SK-N-SH (cell line): ENCODE results near the gene ATP5F1D. TPM values are rescaled to one million over a fixed set of nuclear protein-coding genes. Genes with fewer than 3 reads are reported as not detected.

Experiments
- CTCF ChIA-PET: fragments of 300-600, 350-600 bp; formaldehyde crosslinking; extraction: SDS; loops from one replicate; lab custom pipeline; 2021; lab: Yijun Ruan, JAX
- POLR2A ChIA-PET: fragments of 350-600 bp; sonication (Branson Sonifier 250); formaldehyde crosslinking; extraction: SDS; loops from one replicate; lab custom pipeline; 2020; ENCODE audit warnings: antibody characterized with exemption, inconsistent platforms; lab: Yijun Ruan, JAX
- DNase-seq: peaks from one replicate; pipeline ENCODE4 v3.0.0; 2012
- H2AFZ ChIP-seq: fragments of 200-600 bp; sonication (generic); 2 replicates; pipeline ENCODE4 v1.8.1; 2016; ENCODE audit warnings: antibody characterized with exemption, mild to moderate bottlenecking, low read depth
- H3F3A ChIP-seq: fragments of 200-600 bp; sonication (generic); replicated peaks from 2 replicates; pipeline ENCODE3; 2016; ENCODE audit warnings: antibody characterized with exemption, mild to moderate bottlenecking; ENCODE audit not compliant: insufficient read depth
- H3K27ac ChIP-seq, 2 experiments: fragments of 200-500 bp in 1 of 2; fragments of 200-600 bp in 1 of 2; sonication (Bioruptor generic) in 1 of 2; sonication (generic), shearing (Covaris generic) in 1 of 2; 2 replicates each; pipeline versions ENCODE4 v1.5.1 to v1.6.1; 2014 to 2016; ENCODE audit warnings: low read depth in 2 of 2, inconsistent platforms in 1 of 2, low read length in 1 of 2, mild to moderate bottlenecking in 1 of 2, mixed read lengths in 1 of 2
- H3K27me3 ChIP-seq: fragments of 200-600 bp; sonication (generic), shearing (Covaris generic); 2 replicates; pipeline ENCODE4 v1.6.1; 2016; ENCODE audit warnings: mixed run types; ENCODE audit not compliant: insufficient read depth
- H3K36me3 ChIP-seq, 2 experiments: fragments of 200-500 bp in 1 of 2; fragments of 200-600 bp in 1 of 2; sonication (Bioruptor generic) in 1 of 2; sonication (generic) in 1 of 2; replicated peaks in 1 of 2; 2 replicates each; pipeline versions ENCODE3 to v1.5.1; 2014 to 2016; ENCODE audit warnings: low read length in 1 of 2, mild to moderate bottlenecking in 1 of 2; ENCODE audit not compliant: insufficient read depth in 2 of 2, control insufficient read depth in 1 of 2
- H3K4me1 ChIP-seq, 2 experiments: fragments of 200-500 bp in 1 of 2; fragments of 200-600 bp in 1 of 2; sonication (Bioruptor generic) in 1 of 2; sonication (generic), shearing (Covaris generic) in 1 of 2; 2 replicates each; pipeline versions ENCODE4 v1.5.1 to v1.6.1; 2014 to 2016; ENCODE audit warnings: low read depth in 1 of 2, low read length in 1 of 2, mixed run types in 1 of 2; ENCODE audit not compliant: insufficient read depth in 2 of 2, control insufficient read depth in 1 of 2
- H3K4me2 ChIP-seq: fragments of 200-600 bp; sonication (generic), shearing (Covaris generic); 2 replicates; pipeline ENCODE4 v1.6.1; 2017; ENCODE audit warnings: mixed run types
- H3K4me3 ChIP-seq, 2 experiments: fragments of 200-500 bp in 1 of 2; fragments of 200-600 bp in 1 of 2; sonication (Bioruptor generic) in 1 of 2; sonication (generic), shearing (Covaris generic) in 1 of 2; 2 replicates each; pipeline versions ENCODE4 v1.5.1 to v1.8.1; 2014 to 2016; ENCODE audit warnings: low read depth in 2 of 2, inconsistent platforms in 1 of 2, low read length in 1 of 2, mild to moderate bottlenecking in 1 of 2, mixed read lengths in 1 of 2, moderate library complexity in 1 of 2
- H3K79me2 ChIP-seq: fragments of 200-600 bp; sonication (generic); 2 replicates; pipeline ENCODE4 v1.8.1; 2017; ENCODE audit warnings: mild to moderate bottlenecking; ENCODE audit not compliant: insufficient read depth
- H3K9ac ChIP-seq: fragments of 200-600 bp; sonication (generic); 2 replicates; pipeline ENCODE4 v1.6.1; 2017; ENCODE audit warnings: mixed run types
- H3K9me2 ChIP-seq: fragments of 200-600 bp; sonication (generic); 2 replicates; pipeline ENCODE4 v1.6.1; 2017; ENCODE audit warnings: mixed run types
- H3K9me3 ChIP-seq: fragments of 200-600 bp; sonication (generic); 2 replicates; pipeline ENCODE4 v1.6.1; 2017; ENCODE audit warnings: mixed run types, mild to moderate bottlenecking, moderate library complexity
- H4K20me1 ChIP-seq: fragments of 200-600 bp; sonication (generic); 2 replicates; pipeline ENCODE4 v1.6.1; 2017; ENCODE audit warnings: mild to moderate bottlenecking, mixed run types; ENCODE audit not compliant: insufficient read depth
- EP300 ChIP-seq, 2 experiments: IDR thresholded peaks; 2 replicates each; pipeline versions ENCODE4 v1.4.0 to v1.6.1; 2012; ENCODE audit warnings: borderline replicate concordance in 1 of 2, low read depth in 1 of 2, low read length in 1 of 2
- FOSL2 ChIP-seq: IDR thresholded peaks from 2 replicates; pipeline ENCODE4 v1.4.0; 2012; ENCODE audit warnings: low read depth, mild to moderate bottlenecking, moderate library complexity, borderline replicate concordance
- FOXJ3 ChIP-seq: sonication (generic); formaldehyde crosslinking; IDR thresholded peaks from 2 replicates; pipeline ENCODE4 v1.5.1; 2020; ENCODE audit warnings: mild to moderate bottlenecking, missing genetic modification reagents
- FOXM1 ChIP-seq: IDR thresholded peaks from 2 replicates; pipeline ENCODE4 v1.4.0; 2012; ENCODE audit warnings: low read depth, mild to moderate bottlenecking
- GATA2 ChIP-seq: sonication (generic); formaldehyde crosslinking; IDR thresholded peaks from 2 replicates; pipeline ENCODE4 v1.5.0; 2020; ENCODE audit warnings: mild to moderate bottlenecking, missing genetic modification reagents
- POLR2AphosphoS5 ChIP-seq: IDR thresholded peaks from 2 replicates; pipeline ENCODE4 v1.6.1; 2012; ENCODE audit warnings: low read depth, low read length
- RXRA ChIP-seq: IDR thresholded peaks from 2 replicates; pipeline ENCODE4 v1.4.0; 2012; ENCODE audit warnings: low read depth, mild to moderate bottlenecking, borderline replicate concordance
- TAF1 ChIP-seq: IDR thresholded peaks from 2 replicates; pipeline ENCODE4 v1.6.1; 2012; ENCODE audit warnings: low read depth, mild to moderate bottlenecking, low read length, moderate library complexity, borderline replicate concordance
- WGBS: methylation state at CpG from one replicate; pipeline ENCODE4 v1.1.6; 2017; ENCODE audit warnings: low lambda C conversion rate; 5-methylcytosine and 5-hydroxymethylcytosine counted together
- polyA plus RNA-seq, 3 experiments: library from polyadenylated mRNA; depleted of rRNA; stranded (reverse); fragments of >200 nt; gene quantifications; 2 replicates each; pipeline ENCODE4 v1.2.3, GENCODE V29; 2012
- TF ChIP-seq, protein P1 (sequence below): IDR thresholded peaks from 2 replicates; pipeline ENCODE4 v1.4.0; 2012; ENCODE audit warnings: low read depth, borderline replicate concordance
- TF ChIP-seq, protein P2 (sequence below): IDR thresholded peaks from 2 replicates; pipeline ENCODE4 v1.6.1; 2012; ENCODE audit warnings: mild to moderate bottlenecking, low read depth, low read length, moderate library complexity

ATP5F1D gene
- polyA plus RNA-seq, 1 of the 3 experiments (the other 2 are of a cell fraction) = 226 TPM

DNA sequence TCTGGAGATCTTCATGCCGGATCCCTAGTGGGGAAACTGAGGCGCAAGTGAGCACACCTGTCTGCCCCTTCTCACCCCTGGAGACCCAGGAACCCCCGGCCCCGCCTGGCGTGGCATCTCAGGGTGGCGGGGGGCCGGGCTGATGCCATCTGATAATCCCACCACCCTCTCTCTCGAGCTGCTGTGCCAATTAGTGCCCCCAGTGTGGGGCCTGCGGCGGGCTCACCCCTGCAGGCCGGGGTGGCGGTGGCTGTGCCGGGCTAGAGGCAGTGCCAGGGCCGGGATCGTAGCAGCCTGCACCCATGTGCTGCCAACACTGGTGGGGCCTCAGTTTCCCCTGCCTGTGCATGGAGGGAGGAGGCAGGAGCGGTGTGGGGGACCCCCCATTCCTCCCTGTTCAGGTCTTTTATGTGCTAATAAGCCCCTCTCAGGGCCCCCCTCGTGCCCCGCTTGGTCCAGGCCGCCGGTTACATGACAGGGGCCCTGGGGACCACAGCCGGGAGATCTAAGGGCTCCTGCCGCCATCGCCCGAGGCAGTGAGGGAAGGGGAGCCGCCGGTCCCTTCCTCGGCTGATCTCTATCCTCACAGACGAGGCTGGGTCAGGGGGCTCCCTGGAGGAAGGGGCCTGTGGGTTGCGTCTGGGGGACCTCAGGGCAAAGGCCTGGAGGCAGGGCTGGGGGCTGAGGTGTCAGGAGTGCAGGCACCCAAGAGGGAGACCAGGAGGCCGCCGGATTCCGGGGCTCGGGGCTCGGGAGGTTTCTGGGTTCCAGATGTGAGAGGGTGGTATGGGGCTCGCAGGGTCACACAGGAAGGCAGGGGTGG, 52.4 kb downstream of the ATP5F1D start:
- Histone ChIP-seq H3K9me2 (no peaks in the 10 kb centered on the region), H3K27me3 (no peaks in the 10 kb centered on the region), H4K20me1 (no peaks in the 10 kb centered on the region)
- TF ChIP-seq RXRA (no peak), FOSL2 (no peak), FOXM1 (no peak), TAF1 (no peak), FOXJ3 (CRISPR knock-in tag) (no peak), EP300 (IDR thresholded peaks at IDR 0.05; ENCODE audit: borderline replicate concordance in 1 of 2, low read depth in 1 of 2, low read length in 1 of 2) (no peak), POLR2AphosphoS5 (no peak), GATA2 (no peak)
- TF ChIP-seq, protein P1, sequence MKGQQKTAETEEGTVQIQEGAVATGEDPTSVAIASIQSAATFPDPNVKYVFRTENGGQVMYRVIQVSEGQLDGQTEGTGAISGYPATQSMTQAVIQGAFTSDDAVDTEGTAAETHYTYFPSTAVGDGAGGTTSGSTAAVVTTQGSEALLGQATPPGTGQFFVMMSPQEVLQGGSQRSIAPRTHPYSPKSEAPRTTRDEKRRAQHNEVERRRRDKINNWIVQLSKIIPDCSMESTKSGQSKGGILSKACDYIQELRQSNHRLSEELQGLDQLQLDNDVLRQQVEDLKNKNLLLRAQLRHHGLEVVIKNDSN = no peak
- TF ChIP-seq, protein P2, sequence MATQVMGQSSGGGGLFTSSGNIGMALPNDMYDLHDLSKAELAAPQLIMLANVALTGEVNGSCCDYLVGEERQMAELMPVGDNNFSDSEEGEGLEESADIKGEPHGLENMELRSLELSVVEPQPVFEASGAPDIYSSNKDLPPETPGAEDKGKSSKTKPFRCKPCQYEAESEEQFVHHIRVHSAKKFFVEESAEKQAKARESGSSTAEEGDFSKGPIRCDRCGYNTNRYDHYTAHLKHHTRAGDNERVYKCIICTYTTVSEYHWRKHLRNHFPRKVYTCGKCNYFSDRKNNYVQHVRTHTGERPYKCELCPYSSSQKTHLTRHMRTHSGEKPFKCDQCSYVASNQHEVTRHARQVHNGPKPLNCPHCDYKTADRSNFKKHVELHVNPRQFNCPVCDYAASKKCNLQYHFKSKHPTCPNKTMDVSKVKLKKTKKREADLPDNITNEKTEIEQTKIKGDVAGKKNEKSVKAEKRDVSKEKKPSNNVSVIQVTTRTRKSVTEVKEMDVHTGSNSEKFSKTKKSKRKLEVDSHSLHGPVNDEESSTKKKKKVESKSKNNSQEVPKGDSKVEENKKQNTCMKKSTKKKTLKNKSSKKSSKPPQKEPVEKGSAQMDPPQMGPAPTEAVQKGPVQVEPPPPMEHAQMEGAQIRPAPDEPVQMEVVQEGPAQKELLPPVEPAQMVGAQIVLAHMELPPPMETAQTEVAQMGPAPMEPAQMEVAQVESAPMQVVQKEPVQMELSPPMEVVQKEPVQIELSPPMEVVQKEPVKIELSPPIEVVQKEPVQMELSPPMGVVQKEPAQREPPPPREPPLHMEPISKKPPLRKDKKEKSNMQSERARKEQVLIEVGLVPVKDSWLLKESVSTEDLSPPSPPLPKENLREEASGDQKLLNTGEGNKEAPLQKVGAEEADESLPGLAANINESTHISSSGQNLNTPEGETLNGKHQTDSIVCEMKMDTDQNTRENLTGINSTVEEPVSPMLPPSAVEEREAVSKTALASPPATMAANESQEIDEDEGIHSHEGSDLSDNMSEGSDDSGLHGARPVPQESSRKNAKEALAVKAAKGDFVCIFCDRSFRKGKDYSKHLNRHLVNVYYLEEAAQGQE = no peak
- TF ChIP-seq, all 33 proteins: peak for 0
- Histone ChIP-seq H3K27ac (no peak overlapping the region), H3K4me3 (no peak overlapping the region), H3K79me2 (no peaks in the 10 kb centered on the region), H2AFZ (no peak overlapping the region), H3K9ac (no peak overlapping the region), H3K9me3 (no peaks in the 10 kb centered on the region), H3K4me2 (no peak overlapping the region), H3K4me1 (no peaks in the 10 kb centered on the region), H3K36me3 (no peaks in the 10 kb centered on the region), H3F3A (no peaks in the 10 kb centered on the region)
- ChIA-PET POLR2A (no interaction called here), CTCF (no interaction called here)
- no peak for DNase-seq
- 82% methylated on average over 10 of the region's 35 CpGs for WGBS

Other genes with a start within 250 kb of the ATP5F1D start
- 1.5 and 1.8 TPM in 2 replicates for gene GRIN3B, start 241.3 kb upstream of the ATP5F1D start, polyA plus RNA-seq (2012; rRNA removed)
- 138 and 145 TPM in 2 replicates for gene TMEM259, start 220.6 kb upstream of the ATP5F1D start, polyA plus RNA-seq (2012; rRNA removed)
- gene RNU6-2, start 220.2 kb upstream of the ATP5F1D start, polyA plus RNA-seq (2012; rRNA removed) = not detected in 2 replicates
- 152 and 279 TPM in 2 replicates for gene CNN2, start 215.1 kb upstream of the ATP5F1D start, polyA plus RNA-seq (2012; rRNA removed)
- 7.8 and 8.3 TPM in 2 replicates for gene ABCA7, start 201.6 kb upstream of the ATP5F1D start, polyA plus RNA-seq (2012; rRNA removed)
- gene ARHGAP45, start 174.6 kb upstream of the ATP5F1D start, polyA plus RNA-seq (2012; rRNA removed) = 2.8 and 4.2 TPM in 2 replicates
- gene POLR2E, start 146.4 kb upstream of the ATP5F1D start, polyA plus RNA-seq (2012; rRNA removed) = 238 and 283 TPM in 2 replicates
- 566 and 925 TPM in 2 replicates for gene GPX4, start 137.8 kb upstream of the ATP5F1D start, polyA plus RNA-seq (2012; rRNA removed)
- 15.7 and 18.3 TPM in 2 replicates for gene SBNO2, start 67.5 kb upstream of the ATP5F1D start, polyA plus RNA-seq (2012; rRNA removed)
- 53.5 and 55.5 TPM in 2 replicates for gene STK11, start 36.0 kb upstream of the ATP5F1D start, polyA plus RNA-seq (2012; rRNA removed)
- gene CBARP, start 3.7 kb upstream of the ATP5F1D start, polyA plus RNA-seq (2012; rRNA removed) = 4.8 and 5.1 TPM in 2 replicates
- gene MIDN, start 6.8 kb downstream of the ATP5F1D start, polyA plus RNA-seq (2012; rRNA removed) = 8.2 and 13.9 TPM in 2 replicates
- gene CIRBP, start 27.6 kb downstream of the ATP5F1D start, polyA plus RNA-seq (2012; rRNA removed) = 762 and 857 TPM in 2 replicates
- gene FAM174C, start 33.8 kb downstream of the ATP5F1D start, polyA plus RNA-seq (2012; rRNA removed) = 53.5 and 78.0 TPM in 2 replicates
- 0.67 and 1.1 TPM in 2 replicates for gene EFNA2, start 44.1 kb downstream of the ATP5F1D start, polyA plus RNA-seq (2012; rRNA removed)
- gene NDUFS7, start 142.2 kb downstream of the ATP5F1D start, polyA plus RNA-seq (2012; rRNA removed) = 52.5 and 66.4 TPM in 2 replicates
- 76.5 and 85.3 TPM in 2 replicates for gene GAMT, start 159.8 kb downstream of the ATP5F1D start, polyA plus RNA-seq (2012; rRNA removed)
- gene DAZAP1, start 165.8 kb downstream of the ATP5F1D start, polyA plus RNA-seq (2012; rRNA removed) = 43.8 and 54.3 TPM in 2 replicates
- 2,836 and 3,749 TPM in 2 replicates for gene RPS15, start 196.6 kb downstream of the ATP5F1D start, polyA plus RNA-seq (2012; rRNA removed)
- gene APC2, start 208.4 kb downstream of the ATP5F1D start, polyA plus RNA-seq (2012; rRNA removed) = 1.3 and 1.8 TPM in 2 replicates
- 23.4 and 25.3 TPM in 2 replicates for gene C19orf25, start 237.5 kb downstream of the ATP5F1D start, polyA plus RNA-seq (2012; rRNA removed)
- gene PCSK4, start 248.6 kb downstream of the ATP5F1D start, polyA plus RNA-seq (2012; rRNA removed) = 5.8 and 6.6 TPM in 2 replicates
- gene REEP6, start 249.4 kb downstream of the ATP5F1D start, polyA plus RNA-seq (2012; rRNA removed) = 6.8 and 9.1 TPM in 2 replicates